ENCODE data around the gene GIPC1.

GIPC1 gene

DNA sequence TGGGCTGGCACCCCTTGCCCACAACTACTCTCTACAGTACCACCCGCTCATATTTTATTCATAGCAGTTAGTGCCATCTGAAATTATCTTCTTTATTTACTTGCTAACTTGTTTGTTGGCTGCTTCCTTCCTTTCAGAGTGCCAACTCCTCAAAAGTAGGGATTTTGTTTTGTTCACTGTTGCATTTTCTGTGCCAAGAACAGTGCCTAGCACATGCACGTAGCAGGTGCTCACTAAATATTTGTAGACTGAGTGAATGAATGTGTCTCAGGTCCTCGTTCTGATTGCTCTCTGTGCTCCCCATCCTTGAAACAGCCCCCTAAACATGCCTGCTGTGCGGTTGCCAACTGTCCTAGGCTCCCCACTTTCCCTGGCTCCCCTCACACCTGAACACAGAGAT lies 1.5 kb downstream of the GIPC1 start:
- DNase-seq (ENCODE audit: low read depth, low spot score): no peak
- TF ChIP-seq, protein P1, sequence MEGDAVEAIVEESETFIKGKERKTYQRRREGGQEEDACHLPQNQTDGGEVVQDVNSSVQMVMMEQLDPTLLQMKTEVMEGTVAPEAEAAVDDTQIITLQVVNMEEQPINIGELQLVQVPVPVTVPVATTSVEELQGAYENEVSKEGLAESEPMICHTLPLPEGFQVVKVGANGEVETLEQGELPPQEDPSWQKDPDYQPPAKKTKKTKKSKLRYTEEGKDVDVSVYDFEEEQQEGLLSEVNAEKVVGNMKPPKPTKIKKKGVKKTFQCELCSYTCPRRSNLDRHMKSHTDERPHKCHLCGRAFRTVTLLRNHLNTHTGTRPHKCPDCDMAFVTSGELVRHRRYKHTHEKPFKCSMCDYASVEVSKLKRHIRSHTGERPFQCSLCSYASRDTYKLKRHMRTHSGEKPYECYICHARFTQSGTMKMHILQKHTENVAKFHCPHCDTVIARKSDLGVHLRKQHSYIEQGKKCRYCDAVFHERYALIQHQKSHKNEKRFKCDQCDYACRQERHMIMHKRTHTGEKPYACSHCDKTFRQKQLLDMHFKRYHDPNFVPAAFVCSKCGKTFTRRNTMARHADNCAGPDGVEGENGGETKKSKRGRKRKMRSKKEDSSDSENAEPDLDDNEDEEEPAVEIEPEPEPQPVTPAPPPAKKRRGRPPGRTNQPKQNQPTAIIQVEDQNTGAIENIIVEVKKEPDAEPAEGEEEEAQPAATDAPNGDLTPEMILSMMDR (IDR thresholded peaks at IDR 0.05; ENCODE audit: low read depth, low read length): no peak
- peak overlapping the region; percentile 87 for H3K4me3 ChIP-seq (ENCODE audit: low read depth, low read length)
- in situ Hi-C loops (cut with HindIII; ENCODE audit: low sequenced_read_pairs): no loop called here

DNA sequence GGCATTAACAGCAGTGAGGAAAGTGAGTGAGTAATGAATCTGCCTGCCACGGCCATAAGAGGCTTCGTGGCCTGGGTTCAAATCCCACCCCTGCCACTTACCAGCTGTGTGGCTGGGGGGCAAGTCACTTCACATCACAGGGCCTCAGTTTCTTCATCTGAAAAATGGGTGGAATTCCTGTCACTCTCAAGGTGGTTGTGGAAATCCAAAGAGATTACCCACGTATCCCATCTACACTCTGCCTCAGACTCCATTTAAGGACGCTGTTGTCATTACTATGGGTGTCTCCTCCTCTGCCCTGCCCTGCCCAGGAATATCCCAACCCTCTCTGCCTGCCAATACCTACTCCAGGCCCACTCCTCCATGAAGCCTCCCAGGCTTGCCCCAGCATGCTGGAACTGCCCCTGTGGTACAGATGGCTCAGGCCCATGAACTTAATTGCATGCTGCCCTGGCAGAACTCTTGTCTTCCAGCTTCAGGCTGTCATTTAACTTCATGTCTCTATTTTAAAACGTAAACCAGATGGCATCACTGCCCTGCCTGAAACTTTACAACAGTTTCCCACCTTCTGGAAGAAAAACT lies 3.1 kb downstream of the GIPC1 start:
- H3K4me3 ChIP-seq (ENCODE audit: low read depth, low read length): no peak overlapping the region
- DNase-seq (ENCODE audit: low read depth, low spot score): no peak
- TF ChIP-seq, protein P1 (IDR thresholded peaks at IDR 0.05; ENCODE audit: low read depth, low read length): no peak
- in situ Hi-C loops (cut with HindIII; ENCODE audit: low sequenced_read_pairs): no loop called here

DNA sequence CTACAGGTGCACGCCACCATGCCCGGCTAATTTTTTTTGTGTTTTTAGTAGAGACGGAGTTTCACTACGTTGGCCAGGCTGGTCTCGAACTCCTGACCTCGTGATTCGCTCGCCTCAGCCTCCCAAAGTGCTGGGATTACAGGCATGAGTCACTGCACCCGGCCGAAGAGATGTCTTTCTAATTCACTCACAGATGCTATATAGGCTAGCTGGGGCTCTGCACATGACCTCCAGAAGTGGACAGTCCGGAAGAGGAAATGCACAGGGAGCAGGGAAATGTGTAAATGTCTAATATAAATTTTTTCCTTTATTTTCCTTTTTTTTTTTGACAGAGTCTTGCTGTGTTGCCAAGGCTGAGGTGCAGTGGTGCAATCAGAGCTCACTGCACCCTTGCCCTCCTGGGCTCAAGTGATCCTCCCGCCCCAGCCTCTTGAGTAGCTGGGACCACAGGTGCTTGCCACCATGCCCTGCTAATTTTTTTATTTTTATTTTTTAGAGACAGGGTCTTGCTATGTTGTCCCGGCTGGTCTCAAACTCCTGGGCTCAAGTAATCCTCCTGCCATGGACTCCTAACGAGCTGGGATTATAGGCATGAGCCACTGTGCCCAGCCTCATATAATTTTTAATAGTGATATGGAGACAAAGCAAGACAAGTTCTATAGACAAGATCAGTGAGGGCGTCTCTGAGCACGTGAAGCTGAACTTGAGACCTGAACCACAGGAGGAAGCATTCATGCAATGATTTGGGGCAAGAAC lies 8.4 kb downstream of the GIPC1 start:
- in situ Hi-C loops (cut with HindIII; ENCODE audit: low sequenced_read_pairs): no loop called here
- TF ChIP-seq, protein P1 (IDR thresholded peaks at IDR 0.05; ENCODE audit: low read depth, low read length): no peak
- H3K4me3 ChIP-seq (ENCODE audit: low read depth, low read length): no peak overlapping the region
- DNase-seq (ENCODE audit: low read depth, low spot score): no peak

DNA sequence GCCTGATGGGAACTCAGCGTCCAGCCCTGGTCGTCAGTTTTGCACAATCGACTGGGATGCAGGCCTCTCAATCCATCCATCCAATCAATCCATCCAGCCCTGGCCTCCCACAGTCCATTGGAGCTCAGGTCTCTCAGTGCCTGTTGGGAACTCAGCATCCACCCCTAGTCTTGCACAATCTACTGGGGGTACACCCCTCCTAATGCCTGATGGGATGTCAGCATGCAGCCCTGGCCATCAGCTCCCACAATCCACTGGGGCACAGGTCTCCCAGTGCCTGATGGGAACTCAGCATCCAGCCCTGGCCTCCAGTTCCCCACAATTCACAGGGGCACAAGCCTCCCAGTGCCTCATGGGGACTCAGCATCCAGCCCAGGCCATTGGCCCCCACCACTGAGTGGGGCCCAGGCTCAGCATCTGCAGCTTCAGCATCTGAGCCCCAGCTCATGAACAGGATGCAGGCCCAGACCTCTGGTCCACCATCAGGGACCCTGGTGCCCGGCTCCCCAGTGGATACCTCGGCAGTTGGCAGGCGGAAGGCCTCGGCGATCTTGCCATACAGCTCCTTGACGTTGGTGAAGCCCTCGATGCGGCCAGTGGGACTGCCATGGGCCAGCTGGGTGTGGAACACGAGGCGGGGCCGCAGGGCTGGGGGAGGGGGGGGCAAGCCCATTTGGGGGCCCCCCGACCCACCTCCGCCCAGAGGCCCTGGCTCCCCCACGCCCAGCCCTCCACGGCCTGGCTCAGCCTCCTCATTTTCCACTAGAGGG lies 13.6 kb downstream of the GIPC1 start:
- in situ Hi-C loops (cut with HindIII; ENCODE audit: low sequenced_read_pairs): no loop called here
- no peak overlapping the region for H3K4me3 ChIP-seq (ENCODE audit: low read depth, low read length)
- TF ChIP-seq, protein P1 (IDR thresholded peaks at IDR 0.05; ENCODE audit: low read depth, low read length): no peak

DNA sequence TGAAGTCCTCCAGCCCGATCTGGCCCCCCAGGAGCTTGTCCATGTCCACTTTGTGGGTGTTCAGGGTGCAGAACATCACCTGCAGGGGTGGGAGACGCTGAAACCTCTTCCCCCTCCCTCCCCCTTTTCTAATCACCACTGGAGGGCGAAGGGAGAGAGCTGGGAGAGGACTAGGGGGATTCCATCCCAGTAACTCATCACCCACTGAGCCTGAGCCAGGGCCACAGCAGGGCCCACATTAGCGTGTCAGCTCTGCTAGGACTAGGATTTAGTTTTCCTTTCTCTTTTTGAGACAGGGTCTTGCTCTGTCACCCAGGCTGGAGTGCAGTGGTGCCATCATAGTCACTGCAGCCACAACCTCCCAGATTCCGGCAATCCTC lies 15.2 kb downstream of the GIPC1 start:
- TF ChIP-seq, protein P1 (IDR thresholded peaks at IDR 0.05; ENCODE audit: low read depth, low read length): no peak
- DNase-seq (ENCODE audit: low read depth, low spot score): peak; percentile 50
- in situ Hi-C loops (cut with HindIII; ENCODE audit: low sequenced_read_pairs): no loop called here
- H3K4me3 ChIP-seq (ENCODE audit: low read depth, low read length): no peak overlapping the region

More for the DNA sequence above, 13.6 kb downstream of the GIPC1 start:
- DNase-seq (ENCODE audit: low read depth, low spot score): no peak

DNA sequence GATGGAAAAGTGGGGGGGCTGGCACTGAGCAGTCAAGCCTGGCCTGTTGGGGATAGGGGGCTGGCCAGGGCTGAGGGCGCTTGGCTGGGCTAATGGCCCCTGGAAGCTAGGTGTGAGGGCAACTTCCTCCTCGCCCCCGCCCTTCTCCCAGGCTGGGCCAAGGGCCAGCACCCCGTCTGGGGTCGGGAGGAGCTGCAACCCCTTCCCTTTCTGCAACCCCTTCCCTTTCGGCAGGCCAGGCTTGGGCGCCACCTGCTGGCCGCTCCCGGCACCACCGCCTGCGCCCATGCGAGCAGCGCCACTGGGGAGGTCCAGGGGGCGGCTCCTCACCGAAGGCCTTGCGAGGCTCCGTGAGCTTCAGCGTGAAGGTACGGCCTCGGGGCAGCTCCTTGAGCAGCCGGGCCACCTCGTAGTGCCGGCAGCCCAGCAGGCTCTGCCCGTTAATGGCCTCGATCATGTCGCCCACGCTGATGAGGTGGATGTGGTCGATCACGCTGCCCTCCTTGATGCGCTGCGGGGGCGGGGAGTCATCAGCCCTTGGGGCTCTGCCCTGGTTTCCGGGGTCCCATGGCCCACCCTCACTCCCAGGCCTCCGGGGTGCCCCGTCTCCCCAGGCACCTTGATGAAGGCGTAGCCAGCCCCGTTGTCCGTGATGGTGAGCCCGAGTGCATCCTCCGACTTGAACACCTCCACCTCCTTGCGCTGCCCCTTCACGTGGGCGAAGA lies 15.8 kb downstream of the GIPC1 start:
- TF ChIP-seq, protein P1 (IDR thresholded peaks at IDR 0.05; ENCODE audit: low read depth, low read length): peak; percentile 85
- in situ Hi-C loops (cut with HindIII; ENCODE audit: low sequenced_read_pairs): no loop called here
- no peak overlapping the region for H3K4me3 ChIP-seq (ENCODE audit: low read depth, low read length)

More for the DNA sequence above, 15.8 kb downstream of the GIPC1 start:
- DNase-seq (ENCODE audit: low read depth, low spot score): no peak

All from astrocyte of the spinal cord (primary cell).